NCI-H748 treated with DMSO at 0.1 percent for 48 hours (cell line): ENCODE data around the gene MIA2.

Source experiments
- DNase-seq: peaks from one replicate; lab custom pipeline; 2025; lab: John Stamatoyannopoulos, UW

Gene MIA2

DNA sequence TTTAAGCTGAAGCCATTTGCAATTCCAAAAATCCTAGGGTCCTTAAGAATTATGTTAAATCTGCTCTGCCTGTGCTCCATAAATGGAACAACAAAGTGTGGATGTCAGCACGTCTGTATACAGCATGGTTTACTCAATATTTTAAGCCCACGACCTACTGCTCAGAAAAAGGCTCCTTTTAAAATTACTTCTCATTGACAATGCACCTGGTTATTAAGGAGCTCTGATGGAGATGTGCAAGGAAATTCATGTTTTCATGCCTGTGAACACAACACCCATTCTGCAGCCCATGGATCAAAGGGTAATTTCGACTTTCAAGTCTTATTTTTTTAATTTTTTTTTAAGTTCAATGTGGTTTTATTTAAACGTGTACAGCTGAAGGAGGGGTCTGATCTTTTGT is 150.5 kb downstream of the MIA2 start:
- no peak for DNase-seq

GRCh38 chr14:39393289-39393688 is 159.6 kb downstream of the MIA2 start:
- DNase-seq: no peak

- DNase-seq: no peak
These were observed 162.0 kb downstream of the MIA2 start for GRCh38 chr14:39395555-39396254.

GRCh38 chr14:39396448-39396847 is 162.7 kb downstream of the MIA2 start:
- no peak for DNase-seq

DNA sequence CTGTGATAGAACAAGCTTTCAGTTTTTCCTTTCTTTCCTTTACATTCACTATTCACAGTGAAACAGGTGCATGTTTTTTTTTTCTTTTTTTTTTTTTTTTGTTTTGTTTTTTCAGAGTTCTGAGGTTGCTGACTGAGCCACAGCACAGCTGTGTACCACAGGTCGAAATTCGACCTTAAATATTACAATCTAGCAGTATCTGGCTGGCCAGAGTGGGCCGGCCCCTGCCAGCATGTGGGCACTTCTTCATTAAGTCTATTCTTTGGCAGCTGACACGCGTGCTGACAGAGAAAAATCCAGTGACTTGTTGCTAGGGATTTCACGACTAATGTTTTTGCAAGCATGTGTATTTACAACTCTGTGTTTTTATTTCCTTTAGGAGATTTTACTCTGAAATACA is 164.7 kb downstream of the MIA2 start:
- no peak for DNase-seq

DNA sequence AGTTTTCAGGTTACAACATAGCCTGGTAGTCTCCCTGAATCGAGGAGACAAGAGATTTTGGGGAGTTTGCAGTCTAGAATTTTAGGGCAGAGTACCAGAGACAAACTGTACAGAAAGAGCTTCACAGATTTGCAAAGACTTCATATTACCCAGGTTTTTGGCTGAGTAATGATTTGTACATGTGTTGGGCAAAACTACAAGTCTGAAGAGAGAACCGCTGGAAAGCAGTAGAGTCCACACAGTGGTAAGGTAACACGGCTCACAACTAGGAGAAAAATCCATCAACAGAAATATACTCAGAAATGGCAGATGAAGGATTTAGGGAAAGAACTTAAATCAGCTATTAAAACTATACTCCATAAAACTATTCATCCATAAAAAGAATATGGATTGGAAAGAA is 172.8 kb downstream of the MIA2 start:
- DNase-seq: no peak

DNA sequence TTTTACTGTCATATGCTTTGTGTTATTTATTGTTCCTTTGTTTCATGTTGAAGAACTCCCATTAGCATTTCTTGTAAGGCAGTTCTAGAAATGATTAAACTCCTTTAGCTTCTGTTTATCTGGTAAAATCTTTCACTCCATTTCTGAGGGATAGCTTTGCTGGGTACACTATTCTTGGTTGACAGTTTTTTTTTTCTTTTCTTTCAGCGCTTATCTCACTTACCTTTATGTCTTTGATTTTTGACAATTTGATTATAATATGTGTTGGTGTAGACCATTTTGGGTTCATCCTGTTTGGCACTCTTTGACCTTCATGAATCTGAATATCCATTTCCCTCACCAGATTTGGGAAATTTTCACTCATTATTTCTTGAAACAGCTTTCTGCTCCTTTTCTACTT is 182.4 kb downstream of the MIA2 start:
- DNase-seq: no peak

- DNase-seq: no peak
These were observed 183.3 kb downstream of the MIA2 start for GRCh38 chr14:39417014-39417413.

DNA sequence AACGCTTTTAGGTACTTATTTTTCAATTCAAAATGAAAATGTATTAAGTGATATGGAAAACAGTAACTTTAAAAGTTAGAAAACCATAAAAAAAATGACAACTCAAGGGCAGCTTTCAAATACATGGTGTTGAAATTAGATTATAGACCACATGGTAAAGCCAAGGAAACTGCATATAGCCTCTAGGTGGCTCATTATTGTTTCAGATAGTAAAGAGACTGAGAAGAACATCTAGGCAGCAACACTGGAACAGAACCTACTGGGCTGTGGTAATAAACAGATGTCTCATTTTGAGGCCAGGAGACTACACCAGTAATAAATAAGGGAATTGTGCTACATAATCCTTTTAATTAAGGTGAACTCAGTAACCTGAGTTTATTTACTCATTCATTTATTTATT is 185.6 kb downstream of the MIA2 start:
- DNase-seq: no peak

DNA sequence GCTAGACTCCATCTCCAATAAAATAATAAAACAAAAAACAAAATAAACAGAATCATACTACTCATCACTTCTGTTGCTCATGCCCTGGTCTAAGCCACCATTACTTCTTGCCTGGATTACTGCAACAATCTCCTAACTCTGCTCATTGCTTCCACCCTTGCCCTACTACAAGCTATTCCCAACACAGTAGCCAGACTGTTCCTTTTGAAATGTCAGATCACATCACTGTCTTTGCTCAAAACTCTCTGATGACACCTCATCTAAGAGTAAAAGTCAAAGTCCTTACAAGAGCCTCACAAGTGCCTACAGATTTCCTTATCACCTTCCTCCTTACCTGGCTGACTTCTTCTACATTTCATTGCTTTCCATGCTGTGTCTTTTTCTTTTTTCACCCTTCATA is 188.5 kb downstream of the MIA2 start:
- DNase-seq: no peak

- DNase-seq: no peak
These were observed 190.1 kb downstream of the MIA2 start for GRCh38 chr14:39423793-39424192.

DNA sequence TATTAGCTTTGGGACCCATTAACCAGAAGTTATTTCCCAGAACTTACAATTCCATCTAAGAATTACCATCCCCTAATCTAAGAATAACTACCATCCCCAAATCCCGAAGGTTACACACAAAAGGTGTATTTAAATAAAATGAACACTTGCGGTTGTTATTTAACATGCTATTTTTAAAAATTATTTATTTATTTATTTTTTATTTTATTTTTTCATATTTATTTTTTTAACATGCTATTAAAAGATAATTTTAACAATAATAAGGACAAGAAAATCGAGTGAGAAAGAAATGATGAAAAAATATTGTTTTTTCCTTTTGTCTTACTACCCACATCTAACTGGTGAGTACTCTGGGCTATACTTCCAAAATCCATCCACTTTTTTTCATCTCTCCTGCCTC is 192.2 kb downstream of the MIA2 start:
- no peak for DNase-seq

- peak; percentile 29 for DNase-seq
These were observed 192.9 kb downstream of the MIA2 start for GRCh38 chr14:39426605-39427004.

DNA sequence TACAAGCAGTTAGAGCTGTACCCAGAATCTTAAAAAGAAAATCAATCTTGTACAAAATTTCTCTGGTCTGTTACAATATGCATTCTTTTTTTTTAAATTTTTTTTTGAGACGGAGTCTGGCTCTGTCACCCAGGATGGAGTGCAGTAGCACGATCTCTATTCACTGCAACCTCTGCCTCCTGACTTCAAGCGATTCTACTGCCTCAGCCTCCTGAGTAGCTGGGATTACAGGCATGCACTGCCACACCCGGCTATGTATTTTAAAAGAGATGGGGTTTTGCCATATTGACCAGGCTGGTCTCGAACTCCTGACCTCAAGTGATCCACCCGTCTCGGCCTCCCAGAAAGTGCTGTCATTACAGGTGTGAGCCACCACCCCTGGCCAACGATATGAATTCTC is 194.4 kb downstream of the MIA2 start:
- DNase-seq: no peak

DNA sequence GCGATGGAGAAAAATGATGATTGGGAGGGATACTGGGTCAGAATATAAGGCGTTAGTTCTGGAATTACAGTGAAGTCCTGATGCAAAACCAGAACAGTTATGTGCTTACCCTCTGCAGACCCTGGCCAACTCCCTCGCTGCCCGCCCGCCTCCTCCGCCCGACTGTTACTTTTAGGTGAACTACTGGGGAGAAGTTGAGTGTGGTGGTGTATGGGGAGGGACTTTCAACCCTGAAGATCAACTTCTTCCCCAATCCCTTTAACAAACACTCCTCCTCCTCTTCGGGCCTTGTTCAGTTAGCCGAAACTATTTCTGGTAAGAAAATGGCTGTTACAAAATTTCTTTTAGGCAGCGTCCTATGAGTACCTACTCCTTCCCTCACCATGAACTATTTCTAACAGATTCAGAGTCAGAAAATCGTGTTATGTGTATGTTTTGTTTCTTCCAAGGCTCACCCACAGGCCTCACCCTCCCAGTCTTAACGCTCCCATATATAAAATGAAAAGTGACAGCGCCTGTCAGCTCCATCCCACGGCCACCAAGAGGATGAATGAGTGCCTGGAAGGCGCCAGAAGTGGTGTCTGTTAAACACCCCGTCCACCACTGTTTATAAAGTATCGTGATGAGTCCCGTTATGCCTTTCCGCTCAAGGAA is 197.2 kb downstream of the MIA2 start:
- no peak for DNase-seq

DNA sequence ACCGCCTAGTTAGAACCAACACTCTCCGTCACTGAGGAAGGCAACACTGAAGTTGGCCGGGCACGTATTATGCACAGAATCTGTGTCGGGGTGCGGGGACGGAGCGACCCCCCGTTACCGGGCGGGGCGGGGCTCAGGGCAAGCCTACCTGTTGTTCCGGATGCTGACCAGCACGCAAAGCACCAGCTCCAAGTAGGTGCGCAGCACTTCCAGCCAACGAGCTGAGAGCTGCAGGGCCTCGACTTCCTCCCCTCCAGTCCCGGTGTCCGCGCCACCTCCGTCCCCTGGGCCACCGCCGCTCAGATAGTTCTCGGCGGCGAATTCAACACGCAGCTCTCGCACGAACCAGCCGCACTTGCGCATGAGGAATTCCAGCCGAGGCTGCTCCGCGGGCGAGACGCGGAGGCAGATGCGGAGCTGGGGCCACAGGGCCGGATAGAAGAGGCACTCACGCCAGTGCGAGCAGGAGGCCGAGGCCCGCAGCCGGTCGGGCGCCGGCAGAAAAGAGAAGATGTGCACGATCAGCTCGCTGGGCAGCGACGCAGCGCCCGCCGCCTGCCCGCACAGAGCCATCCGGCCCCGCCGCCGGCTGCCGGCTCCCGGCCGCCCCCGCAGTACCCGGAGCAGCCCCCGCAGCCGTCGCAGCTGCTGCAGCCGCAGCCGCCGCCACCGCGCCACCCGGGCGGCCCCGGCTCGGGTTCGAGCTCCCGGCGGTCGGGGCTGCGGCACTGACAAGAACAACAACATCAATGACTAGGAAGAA is 197.9 kb downstream of the MIA2 start:
- DNase-seq: peak; percentile 47

GRCh38 chr14:39432179-39432618 is 198.5 kb downstream of the MIA2 start, which contains the start of gene FBXO33:
FBXO33 (minus strand) TSS chr14:39432433; CDS start chr14:39432162, 271 bp downstream.
- peak; percentile 98 for DNase-seq

DNA sequence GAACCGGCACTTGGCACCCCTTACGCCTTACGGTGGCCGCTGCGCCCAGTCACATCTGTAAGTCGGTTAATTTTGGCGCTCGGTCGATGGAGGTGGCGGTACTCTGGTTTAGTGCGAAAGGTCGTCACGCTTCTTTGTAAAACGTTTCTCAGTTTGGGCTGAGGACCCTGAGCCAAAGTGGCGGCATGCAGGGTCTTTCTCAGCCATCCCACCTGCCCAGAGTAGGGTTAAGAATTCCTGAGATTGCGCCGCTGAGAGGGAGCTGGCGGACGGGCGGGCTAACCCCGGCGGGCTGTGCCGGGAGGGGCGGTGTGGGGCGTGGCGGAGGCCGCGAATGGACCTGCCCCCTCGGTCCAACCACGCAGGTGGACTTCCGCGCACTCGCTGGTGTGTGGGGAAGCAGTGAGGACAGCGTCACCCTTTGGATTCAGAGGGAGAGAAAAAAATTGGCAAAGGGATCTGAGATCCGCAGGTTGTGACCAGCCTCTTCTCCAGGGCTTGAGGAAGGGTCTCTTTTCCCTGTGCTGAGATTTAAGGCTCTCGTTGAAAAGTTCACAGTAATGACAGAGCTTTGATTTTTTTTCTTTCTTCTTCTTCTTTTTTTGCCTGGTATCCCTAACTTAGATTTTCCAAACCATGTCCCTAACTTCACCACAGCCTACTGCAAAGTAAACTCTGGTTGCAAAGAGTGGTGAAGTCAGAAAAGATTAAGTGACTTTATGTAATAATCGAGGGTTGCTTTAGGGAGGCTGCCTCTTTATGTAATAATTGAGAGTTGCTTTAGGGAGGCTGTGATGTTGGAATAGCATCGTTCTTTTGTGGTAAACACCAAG is 199.1 kb downstream of the MIA2 start:
- DNase-seq: peak; percentile 92

- DNase-seq: no peak
These were observed 199.7 kb downstream of the MIA2 start for GRCh38 chr14:39433452-39433813.

DNA sequence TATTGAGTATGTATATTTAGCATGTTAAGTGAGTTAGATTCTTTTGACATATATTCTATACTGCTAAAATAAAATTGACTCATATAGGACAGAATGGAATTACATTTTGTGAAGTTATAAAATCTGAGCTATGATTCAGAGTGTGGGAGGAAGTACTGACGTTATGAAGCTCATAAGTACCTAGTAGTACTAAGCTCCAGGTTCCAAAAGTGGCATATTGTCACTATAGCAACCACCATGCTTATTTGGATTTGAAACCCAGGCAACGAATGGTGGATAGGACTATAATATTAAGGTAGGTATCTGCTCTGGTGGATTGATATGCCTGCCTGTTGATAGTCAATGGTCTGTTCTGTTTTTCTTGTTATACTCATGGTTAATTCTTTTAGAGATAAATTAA is 200.7 kb downstream of the MIA2 start:
- peak; percentile 13 for DNase-seq

DNA sequence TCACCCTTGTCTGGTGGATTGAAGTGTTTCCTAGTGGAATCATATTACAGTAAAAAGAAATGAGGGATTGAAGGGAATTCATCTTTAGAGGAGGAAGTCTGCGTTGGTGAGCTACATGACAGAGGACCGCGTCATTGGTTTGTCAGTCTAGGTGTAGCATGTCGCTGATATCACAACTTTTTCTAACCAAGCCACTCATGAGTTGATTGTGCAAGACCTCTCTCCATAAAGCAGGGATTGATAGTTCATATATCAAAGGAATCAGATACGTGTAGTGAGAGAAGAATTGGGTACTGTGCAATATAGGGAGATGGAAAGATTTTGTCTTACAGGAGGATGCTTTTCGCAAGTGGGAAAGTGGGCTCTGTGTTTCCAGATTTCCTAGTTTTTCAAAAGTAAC is 201.5 kb downstream of the MIA2 start:
- DNase-seq: no peak
